Stimulated activated CD8-positive, alpha-beta memory T cell treated with anti-CD3 and anti-CD28 coated beads, Interleukin-15, amount 100 ng/mL, for 4 hours (primary cell): ENCODE measurements around the gene RNF145.
"Not testable (repeated sequence)": the region's sequence is repeated elsewhere in the genome, so short reads cannot be mapped to it uniquely, and the experiment has no call there.

Source experiments
- DNase-seq, 2 donors: peaks; one replicate each; pipeline ENCODE4 v3.0.0-alpha.2; 2020; ENCODE audit warnings: low read depth in 2 of 2

The RNF145 gene

DNA sequence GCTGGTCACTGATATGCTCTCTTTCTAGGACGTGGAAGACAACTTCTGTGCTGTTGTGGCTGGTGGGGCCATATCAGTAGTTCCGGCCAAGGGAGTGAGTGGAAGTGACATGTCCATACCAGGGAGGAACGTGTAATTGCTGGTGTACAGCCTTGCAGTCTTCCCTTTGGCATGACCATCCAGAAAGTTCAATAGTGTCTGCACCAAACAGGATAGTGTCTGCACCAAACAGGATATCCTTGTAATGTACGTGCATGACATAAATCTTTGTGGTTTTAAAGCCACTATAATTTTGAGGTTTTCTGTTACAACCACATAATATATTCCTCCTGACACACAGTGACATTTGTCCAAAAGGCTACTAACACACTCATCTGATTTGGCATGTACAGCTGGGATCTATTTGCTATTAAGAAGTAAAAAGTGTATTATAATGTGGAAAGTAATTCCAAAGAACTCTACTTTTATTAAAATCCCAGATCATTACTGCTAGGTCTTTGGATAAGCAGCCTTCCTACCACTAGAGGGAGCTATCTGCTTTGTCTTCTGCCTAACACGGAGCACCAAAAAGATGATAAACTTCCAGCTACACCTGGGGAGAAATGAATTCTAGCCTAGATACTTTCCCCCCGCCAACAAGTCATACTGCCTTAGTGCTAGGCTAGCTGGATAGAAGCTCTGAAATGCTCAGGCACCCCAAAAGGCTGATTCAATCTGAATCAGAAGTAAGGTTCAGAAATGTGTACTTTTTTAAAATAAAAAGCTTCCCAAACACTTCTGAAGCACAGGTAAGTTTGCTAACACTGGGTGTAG lies 52.7 kb downstream of the RNF145 start:
- DNase-seq, result no peak

DNA sequence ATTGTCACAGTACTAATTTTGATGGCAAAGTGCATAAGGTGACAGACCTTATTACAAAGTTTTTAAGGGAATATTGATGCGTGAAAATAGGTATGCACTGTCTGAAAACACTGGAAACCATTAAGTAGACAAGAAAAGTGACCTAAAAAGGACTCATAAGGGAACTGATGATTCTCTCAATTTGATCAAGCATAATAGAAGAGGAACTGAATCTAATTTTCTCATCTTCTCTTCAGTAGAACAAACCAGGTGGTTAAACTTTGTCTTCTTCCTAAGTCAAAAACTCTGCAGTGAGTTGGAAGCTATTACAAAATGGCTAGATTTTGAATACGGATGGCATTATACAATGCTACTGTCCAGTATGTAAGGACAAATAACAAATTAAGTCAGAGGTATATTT lies 53.4 kb downstream of the RNF145 start:
- DNase-seq, result no peak

DNA sequence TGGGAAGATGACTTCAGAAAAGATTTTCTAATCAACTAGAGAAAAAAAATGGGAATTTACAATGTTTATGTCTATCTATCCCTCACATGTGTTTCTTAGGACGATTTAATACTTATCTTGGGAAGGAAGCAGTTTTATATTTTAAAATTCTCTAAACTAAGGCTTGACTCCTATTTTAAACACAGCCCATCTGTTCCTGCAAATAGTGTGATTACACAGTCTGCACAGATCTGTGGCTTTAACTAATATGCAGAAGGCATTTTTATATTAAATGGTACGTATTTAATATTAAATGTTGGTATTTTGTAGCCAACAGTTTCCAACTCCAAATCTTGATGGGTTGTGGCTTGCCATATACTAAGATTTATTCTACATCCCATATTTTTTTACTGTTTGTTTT lies 56.5 kb downstream of the RNF145 start:
- no peak for DNase-seq

DNA sequence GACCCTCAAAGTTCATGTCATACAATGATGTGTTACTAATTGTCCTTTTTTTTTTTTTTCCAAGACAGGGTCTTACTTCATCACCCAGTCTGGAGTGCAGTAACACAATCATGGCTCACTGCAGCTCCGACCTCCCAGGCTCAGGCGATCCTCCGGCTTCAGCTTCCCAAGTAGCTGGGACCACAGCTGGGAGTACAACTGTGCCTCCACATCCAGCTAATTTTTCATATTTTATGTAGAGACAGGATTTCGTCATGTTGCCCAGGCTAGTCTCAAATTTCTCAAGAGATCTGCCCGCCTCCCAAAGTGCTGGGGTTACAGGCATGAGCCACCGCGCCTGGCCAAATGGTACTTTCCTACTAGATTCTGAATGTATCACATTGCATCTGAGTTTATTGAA lies 60.3 kb downstream of the RNF145 start:
- no peak for DNase-seq

DNA sequence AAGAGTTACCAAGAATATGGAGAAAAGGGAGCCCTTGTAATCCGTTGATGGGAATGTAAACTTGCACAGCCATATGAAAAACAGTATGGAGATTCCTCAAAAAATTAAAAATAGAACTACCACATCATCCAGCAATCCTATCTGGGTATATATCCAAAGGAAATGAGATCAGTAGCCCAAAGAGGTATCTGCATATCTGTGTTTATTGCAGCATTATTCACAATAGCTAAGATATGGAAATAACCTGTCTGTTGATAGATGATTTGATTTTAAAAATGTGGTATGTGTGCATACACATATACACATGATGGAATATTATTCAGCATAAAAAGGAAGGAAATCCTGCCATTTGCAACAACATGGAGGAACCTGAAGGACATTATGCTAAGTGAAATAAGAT lies 61.4 kb downstream of the RNF145 start:
- DNase-seq, result no peak

DNA sequence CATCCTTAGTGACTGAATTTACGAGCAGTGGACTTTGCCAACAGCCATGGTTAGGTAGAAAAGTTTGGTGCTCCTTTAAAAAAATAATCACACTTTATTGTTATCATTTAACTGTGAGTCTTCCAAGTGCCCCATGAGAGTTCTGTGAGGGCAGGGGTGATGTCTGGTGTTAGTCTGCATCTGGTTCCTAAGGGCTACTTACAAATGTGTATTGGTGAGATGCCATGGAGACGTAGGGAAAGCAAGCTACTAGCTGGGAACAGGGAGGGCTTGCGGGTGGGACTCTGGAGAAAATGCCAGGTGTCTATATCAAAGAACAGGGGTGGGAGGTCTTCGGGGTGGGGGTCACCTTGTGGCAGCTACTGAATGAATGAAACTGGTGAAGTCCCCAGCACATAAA lies 62.5 kb downstream of the RNF145 start:
- DNase-seq, result no peak

DNA sequence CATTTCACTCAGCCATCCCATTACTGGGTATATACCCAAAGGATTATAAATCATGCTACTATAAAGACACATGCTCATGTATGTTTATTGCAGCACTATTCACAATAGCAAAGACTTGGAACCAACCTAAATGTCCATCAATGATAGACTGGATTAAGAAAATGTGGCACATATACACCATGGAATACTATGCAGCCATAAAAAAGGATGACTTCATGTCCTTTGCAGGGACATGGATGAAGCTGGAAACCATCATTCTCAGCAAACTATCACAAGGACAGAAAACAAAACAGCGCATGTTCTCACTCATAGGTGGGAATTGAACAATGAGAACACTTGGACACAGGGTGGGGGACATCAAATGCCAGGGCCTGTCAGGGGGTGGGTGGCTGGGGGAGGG lies 64.2 kb downstream of the RNF145 start:
- DNase-seq, result not testable (repeated sequence)

DNA sequence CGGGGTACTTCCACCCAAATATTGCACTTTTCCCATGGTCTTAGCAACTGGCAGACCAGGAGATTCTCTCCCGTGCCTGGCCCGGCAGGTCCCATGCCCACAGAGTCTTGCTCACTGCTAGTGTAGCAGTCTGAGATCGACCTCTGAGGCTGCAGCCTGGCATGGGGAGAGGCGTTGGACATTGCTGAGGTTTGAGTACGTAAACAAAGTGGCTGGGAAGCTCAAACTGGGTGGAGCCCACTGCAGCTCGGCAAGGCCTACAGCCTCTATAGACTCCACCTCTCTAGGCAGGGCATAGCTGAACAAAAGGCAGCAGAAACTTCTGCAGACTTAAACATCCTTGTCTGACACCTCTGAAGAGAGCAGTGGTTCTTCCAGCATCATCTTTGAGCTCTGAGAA lies 69.6 kb downstream of the RNF145 start:
- DNase-seq, result no peak

DNA sequence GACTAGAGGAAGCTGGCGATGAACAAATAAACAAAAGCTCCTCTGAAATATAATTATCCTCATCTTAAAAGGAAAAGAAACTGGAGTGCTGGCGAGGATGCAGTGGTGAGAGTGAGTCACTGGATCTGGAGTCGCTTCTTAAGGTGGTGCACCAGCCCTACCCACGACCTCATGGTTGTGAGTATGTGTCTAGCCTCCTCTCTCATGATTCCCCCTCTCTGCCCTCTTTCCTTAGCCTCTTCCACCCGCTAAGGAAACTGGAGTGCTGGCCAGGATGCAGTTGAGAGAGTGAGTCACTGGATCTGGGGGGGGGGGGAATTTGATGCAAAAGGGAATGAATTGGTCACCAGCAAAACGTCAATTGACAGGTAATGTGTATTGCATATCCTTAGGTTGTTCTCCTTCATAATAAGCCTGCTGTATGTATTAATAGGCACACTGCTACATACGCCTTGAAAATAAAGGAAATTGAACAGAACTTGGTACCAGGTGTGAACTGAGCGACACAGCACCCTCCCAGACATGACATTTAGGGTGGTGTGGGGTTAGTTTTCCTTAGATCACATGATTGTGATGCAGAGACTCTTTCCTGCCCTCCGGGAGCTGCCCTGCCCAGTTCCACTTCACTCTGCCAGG lies 73.3 kb downstream of the RNF145 start:
- no peak for DNase-seq

DNA sequence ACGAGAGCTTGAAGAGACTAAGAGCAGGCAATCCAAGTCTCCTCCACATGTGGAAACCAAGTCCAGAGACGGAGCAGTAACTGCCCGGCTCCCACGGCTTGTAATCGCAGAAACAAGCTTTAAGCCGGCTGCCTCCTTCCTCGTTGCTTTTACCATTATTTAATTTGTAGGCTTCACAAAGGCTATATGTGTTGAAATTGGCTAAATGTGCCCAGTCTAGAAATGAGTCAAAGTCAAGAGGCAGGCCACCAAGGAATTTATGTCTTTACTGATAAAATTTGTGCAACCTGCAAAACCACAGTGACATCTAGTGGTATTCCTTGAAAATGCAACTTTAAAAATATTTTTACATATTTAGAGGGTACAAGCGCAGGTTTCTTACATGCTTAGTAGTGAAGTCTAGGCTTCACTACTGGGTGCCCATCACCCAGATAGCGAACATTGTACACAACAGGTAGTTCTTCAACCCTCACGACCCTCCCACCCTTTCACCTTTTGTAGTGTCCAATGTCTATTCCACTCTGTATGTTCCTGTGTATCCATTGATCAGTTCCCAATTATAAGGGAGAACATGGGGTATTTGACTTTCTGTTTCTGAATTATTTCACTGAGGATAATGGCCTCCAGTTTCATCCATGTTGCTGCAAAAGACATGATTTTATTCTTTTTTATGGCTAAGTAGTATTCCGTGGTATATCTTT lies 76.2 kb downstream of the RNF145 start:
- no peak for DNase-seq

DNA sequence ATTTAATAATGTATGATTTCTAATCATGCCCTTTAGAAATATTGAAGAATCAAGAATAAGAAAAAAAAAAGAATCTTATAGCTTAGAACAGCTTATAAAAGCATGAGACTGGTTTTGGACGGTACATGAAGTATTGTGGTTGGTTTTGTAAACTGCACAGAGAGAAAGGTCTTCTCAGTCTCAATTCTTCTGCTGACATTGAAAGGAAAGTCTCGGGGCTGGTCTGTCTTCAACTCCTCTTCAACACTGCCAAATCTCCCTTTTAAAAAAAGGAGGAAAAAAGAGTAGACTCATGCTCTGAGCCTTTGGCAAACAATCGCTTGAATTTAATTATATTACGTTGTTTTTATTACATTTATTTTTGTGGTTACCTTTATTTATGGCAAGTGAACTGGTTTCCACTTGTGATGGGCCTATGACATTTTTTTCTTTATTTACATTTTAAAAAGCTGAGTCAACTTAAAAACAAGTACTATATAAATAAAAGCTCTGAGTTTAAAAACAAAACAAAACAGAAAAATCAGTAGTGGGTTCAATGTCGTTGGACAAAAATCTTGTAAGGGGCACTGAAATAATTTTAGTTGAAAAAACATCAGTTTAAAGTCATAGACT lies 76.8 kb downstream of the RNF145 start:
- DNase-seq, result no peak

DNA sequence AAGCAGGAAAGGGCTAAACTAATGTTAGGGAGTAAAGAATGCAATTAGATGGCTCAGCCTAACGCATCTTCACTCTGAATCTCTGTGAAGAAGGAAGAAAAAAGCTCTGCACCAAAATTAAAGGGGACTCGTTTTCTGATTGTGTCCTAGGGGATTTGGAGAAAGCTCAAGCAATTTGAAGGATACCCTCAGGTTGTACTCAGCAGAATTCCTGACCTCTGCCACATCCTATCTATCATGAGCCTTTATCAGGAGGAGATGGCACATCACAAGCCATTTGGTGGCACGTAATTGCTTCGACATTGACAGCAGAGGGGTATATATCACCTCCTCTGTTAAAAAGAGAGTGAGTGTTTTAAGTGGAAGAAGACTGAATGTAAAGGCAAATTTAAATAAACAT lies 77.4 kb downstream of the RNF145 start:
- DNase-seq, result no peak

DNA sequence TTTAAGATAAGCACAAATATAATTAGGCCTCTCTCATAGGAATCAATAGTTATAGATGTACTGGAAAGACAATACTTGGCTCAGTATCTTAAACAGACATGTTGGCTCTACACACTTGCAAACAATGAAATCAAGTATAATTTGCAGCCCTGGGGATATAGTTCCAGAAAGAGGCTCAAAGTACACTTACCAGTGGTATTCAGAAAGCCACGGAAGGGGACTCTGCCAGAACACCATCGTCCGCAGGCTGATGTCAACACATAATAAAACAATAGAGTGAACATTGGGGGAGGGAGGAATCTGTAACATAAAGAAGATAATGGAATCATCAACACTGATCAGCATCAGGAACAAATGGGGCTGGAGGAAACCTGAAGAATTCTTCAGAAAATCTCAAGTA lies 78.5 kb downstream of the RNF145 start:
- DNase-seq, result no peak

DNA sequence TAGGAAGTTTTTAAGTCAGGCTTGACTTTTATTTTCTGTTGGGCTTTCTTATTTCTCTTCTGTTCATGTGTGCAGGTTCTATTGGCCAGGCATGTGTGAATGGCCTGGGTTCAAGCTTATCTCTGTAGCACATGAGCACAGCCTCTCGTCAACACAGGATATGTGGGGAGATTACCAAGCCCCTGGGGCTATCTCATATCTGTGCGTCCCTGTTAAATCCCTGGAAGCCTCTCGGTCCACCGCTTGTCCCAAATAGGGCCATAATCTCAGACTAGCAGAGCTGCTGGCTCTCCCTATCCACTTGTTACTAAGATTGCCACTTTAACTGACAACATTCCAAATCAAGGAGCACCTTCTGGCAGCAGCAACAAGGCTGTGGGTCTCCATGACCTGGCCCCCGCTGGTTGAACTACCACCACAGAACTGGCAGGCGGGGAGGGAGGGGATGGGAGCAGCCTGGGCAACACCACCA lies 81.2 kb downstream of the RNF145 start:
- DNase-seq, result no peak

DNA sequence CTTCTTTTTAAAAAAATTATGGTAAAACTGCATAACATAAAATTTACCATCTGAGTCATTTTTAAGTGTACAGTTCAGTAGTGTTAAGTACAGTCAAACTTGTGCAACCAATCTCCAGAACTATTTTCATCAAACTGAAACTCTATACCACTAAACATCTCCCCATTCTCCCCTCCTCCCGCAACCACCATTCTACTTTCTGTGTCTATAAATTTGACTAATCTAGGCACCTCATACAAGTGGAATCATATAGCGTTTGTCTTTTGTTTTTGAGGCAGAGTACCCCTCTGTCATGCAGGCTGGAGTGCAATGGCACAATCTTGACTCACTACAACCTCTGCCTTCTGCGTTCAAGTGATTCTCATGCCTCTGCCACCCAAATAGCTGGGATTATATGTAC lies 85.7 kb downstream of the RNF145 start:
- no peak for DNase-seq

DNA sequence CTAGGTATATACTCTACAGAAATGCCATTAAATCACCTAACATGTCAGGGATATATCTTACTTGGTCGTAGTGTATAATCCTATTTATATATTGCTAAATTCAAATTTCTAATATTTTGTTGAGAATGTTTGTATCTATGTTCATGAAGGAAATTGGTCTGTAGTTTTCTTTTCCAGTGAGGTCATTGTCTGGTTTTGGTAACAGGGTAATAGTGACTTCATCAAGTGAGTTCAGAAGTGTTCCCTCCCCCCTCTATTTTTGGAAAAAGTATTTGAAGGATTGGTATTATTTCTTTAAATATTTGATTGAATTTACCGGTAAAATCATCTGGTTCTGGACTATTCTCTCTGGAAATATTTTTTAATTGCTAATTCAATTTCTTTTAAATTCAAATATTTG lies 86.2 kb downstream of the RNF145 start:
- no peak for DNase-seq

DNA sequence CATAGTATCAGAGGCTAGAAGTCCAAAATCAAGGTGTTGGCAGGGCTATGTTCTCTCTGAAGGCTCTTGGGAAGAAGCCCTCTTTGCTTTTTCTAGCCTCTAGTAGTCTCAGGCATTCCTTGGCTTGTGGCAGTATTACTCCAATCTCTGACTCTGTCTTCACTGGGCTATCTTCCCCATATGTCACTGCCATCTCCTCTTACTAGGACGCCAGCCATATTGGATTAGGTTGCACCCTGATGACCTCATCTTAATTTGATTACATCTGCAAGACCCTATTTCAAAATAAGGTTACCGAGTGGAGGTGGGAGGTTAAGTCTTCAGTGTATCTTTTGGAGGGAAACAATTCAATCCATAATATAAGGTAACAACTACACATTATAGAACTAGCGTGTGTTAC lies 88.3 kb downstream of the RNF145 start:
- no peak for DNase-seq

DNA sequence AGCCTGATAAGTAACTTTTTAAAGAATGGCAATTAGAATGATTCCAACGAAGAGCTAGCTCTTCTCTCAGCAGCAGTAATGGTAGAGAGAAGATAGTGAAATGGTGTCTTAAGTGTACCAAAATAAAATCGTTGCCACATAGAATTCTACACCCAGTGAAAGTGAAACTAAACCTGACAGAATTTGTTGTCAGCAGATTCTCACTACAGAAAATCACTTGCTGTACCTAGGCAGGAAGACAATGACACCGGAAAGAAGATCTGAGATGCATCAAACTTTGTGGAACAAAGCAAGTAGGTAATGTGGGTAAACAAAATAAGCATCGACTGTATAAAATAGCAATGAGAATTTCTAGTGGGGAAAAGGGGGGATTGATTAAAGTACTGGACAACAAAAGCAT lies 88.9 kb downstream of the RNF145 start:
- no peak for DNase-seq

DNA sequence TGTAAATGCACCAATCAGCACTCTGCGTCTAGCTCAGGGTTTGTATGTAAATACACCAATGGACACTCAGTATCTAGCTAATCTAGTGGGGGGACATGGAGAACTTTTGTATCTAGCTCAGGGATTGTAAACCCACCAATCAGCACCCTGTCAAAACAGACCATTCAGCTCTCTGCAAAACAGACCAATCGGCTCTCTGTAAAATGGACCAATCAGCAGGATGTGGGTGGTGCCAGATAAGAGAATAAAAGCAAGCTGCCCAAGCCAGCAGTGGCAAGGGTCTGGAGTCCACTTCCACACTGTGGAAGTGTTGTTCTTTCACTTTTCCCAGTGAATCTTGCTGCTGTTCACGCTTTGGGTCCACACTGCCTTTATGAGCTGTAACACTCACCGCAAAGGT lies 89.5 kb downstream of the RNF145 start:
- DNase-seq, result not testable (repeated sequence)

DNA sequence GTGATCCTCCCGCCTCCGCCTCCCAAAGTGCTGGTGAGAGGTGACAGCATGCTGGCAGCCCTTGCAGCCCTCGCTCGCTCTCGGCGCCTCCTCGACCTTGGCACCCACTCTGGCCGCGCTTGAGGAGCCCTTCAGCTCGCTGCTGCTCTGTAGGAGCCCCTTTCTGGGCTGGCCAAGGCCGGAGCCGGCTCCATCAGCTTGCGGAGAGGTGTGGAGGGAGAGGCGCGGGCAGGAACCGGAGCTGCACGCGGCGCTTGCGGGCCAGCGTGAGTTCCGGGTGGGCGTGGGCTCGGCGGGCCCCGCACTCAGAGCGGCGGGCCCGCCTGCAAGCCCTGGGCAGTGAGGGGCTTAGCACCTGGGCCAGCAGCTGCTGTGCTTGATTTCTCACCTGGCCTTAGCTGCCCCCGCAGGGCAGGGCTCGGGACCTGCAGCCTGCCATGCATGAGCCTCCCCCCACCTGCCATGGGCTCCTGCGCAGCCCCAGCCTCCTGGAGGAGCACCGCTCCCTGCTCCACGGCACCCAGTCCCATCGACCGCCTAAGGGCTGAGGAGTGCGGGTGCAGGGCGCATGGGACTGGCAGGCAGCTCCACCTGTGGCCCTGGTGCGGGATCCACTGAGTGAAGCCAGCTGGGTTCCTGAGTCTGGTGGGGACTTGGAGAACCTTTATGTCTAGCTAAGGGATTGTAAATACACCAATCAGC lies 90.2 kb downstream of the RNF145 start:
- not testable (repeated sequence) for DNase-seq

DNA sequence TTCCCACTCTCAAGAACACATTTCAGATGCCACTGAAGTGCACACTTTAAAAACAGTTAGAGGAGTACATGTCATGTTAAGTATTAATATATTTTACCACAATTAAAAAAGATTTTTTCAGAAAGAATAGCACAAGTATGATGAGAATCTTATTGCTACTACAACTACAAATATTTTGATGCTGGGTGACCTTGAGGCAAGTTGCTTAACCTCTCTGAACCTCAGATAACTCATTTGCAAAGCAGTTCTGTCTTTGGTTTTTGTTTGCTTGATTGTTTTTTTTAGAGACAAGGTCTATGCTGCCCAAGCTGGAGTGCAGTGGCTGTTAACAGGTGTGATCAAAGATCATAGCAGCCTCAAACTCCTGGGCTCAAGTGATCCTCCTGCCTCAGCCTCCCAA lies 95.9 kb downstream of the RNF145 start:
- DNase-seq, result no peak

DNA sequence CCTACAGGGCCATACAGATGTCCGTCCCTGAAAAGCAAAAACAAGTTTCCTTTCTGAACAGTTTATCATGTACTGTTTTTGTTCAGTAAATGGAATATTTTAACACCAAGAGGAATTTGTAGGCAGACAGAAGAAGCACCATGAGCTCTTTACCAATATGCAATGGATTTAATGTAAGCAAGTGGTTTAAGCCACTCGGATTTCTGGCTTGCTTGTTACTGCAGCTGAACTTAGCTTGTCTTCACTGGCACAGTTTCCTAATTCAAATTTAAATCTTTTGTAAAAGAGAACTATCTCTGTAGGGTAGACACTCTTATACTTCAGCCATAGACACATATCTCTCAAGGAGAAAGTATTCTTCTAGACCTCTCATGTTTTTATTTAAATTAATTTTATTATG lies 96.9 kb downstream of the RNF145 start:
- DNase-seq, result no peak
